NCI-H460 (cell line): ENCODE measurements around the gene KAT7. TPM values are rescaled to one million over a fixed set of nuclear protein-coding genes. Genes with fewer than 3 reads are reported as not detected.

Experiments used
- DNase-seq: peaks from one replicate; pipeline ENCODE4 v3.0.0-alpha.2; 2016; ENCODE audit warnings: low read depth; ENCODE audit errors: extremely low read depth
- total RNA-seq: library from RNA; depleted of rRNA; stranded (reverse); fragments of >200 nt; shearing (Covaris generic); gene quantifications from 2 replicates; pipeline ENCODE4 v1.2.3, GENCODE V29; 2014

KAT7 gene
- total RNA-seq, 1 experiment from 2014 or later = 36.5 TPM

- DNase-seq = no peak
These were observed 47.9 kb downstream of the KAT7 start for GRCh38 chr17:49836111-49837030.

GRCh38 chr17:49839455-49839854, 51.0 kb downstream of the KAT7 start:
- no peak for DNase-seq

- DNase-seq = no peak
These were observed 53.1 kb downstream of the KAT7 start for GRCh38 chr17:49841548-49841947.

GRCh38 chr17:49842371-49842770, 53.9 kb downstream of the KAT7 start:
- DNase-seq = no peak

GRCh38 chr17:49842846-49843245, 54.4 kb downstream of the KAT7 start:
- no peak for DNase-seq

GRCh38 chr17:49843774-49844350, 55.4 kb downstream of the KAT7 start:
- DNase-seq = peak; percentile 7

- DNase-seq = no peak
These were observed 56.8 kb downstream of the KAT7 start for GRCh38 chr17:49845321-49845720.

- DNase-seq = no peak
These were observed 58.6 kb downstream of the KAT7 start for GRCh38 chr17:49846938-49847712.

- no peak for DNase-seq
These were observed 59.6 kb downstream of the KAT7 start, which contains the start of gene TAC4 for GRCh38 chr17:49848019-49848473. Gene TAC4, minus strand, starts transcription at chr17:49848069. Its CDS starts 52 bp downstream, at chr17:49848017.

- DNase-seq = no peak
These were observed 60.3 kb downstream of the KAT7 start for GRCh38 chr17:49848739-49849138.

- no peak for DNase-seq
These were observed 61.7 kb downstream of the KAT7 start for GRCh38 chr17:49850218-49850610.

GRCh38 chr17:49850772-49851386, 62.4 kb downstream of the KAT7 start:
- DNase-seq = no peak

- DNase-seq = peak; percentile 31
These were observed 63.2 kb downstream of the KAT7 start for GRCh38 chr17:49851387-49852291.

GRCh38 chr17:49853470-49854015, 65.1 kb downstream of the KAT7 start:
- DNase-seq = no peak

- DNase-seq = no peak
These were observed 65.6 kb downstream of the KAT7 start for GRCh38 chr17:49854126-49854525.

GRCh38 chr17:49858796-49859195, 70.3 kb downstream of the KAT7 start:
- DNase-seq = no peak

GRCh38 chr17:49859991-49860953, 71.8 kb downstream of the KAT7 start:
- DNase-seq = no peak
